Activated naive CD8-positive, alpha-beta T cell treated with anti-CD3 and anti-CD28 coated beads, Interleukin-2, amount 50 U/mL, for 16 hours (primary cell): ENCODE data around the gene SVOPL.

Experiments used
- DNase-seq: peaks from one replicate; pipeline ENCODE4 v3.0.0-alpha.2; 2020; ENCODE audit warnings: low read depth, low spot score

The SVOPL gene

GRCh38 chr7:138607216-138608126, 93.7 kb downstream of the SVOPL start:
- no peak for DNase-seq

GRCh38 chr7:138606236-138606635, 94.9 kb downstream of the SVOPL start:
- DNase-seq = no peak

GRCh38 chr7:138603549-138604318, 97.4 kb downstream of the SVOPL start:
- no peak for DNase-seq

- DNase-seq = no peak
Observed at GRCh38 chr7:138602451-138602850, 98.7 kb downstream of the SVOPL start.

GRCh38 chr7:138595454-138595853, 105.7 kb downstream of the SVOPL start:
- DNase-seq = no peak

- no peak for DNase-seq
Observed at GRCh38 chr7:138590154-138590553, 111.0 kb downstream of the SVOPL start.

- no peak for DNase-seq
Observed at GRCh38 chr7:138588986-138589385, 112.2 kb downstream of the SVOPL start.

- DNase-seq = no peak
Observed at GRCh38 chr7:138587485-138587884, 113.7 kb downstream of the SVOPL start.

GRCh38 chr7:138585283-138585993, 115.7 kb downstream of the SVOPL start:
- no peak for DNase-seq

GRCh38 chr7:138584696-138585095, 116.5 kb downstream of the SVOPL start:
- DNase-seq = no peak

GRCh38 chr7:138584283-138584682, 116.9 kb downstream of the SVOPL start:
- no peak for DNase-seq

- DNase-seq = no peak
Observed at GRCh38 chr7:138581065-138581464, 120.1 kb downstream of the SVOPL start.

- no peak for DNase-seq
Observed at GRCh38 chr7:138579671-138580070, 121.5 kb downstream of the SVOPL start.

GRCh38 chr7:138579136-138579535, 122.0 kb downstream of the SVOPL start:
- DNase-seq = no peak

- DNase-seq = no peak
Observed at GRCh38 chr7:138575897-138576428, 125.2 kb downstream of the SVOPL start.

GRCh38 chr7:138573741-138574140, 127.4 kb downstream of the SVOPL start:
- no peak for DNase-seq

- DNase-seq = no peak
Observed at GRCh38 chr7:138570715-138571114, 130.4 kb downstream of the SVOPL start.

GRCh38 chr7:138569418-138569817, 131.7 kb downstream of the SVOPL start:
- DNase-seq = no peak

- no peak for DNase-seq
Observed at GRCh38 chr7:138568655-138569054, 132.5 kb downstream of the SVOPL start.

- DNase-seq = no peak
Observed at GRCh38 chr7:138565451-138566114, 135.6 kb downstream of the SVOPL start.

GRCh38 chr7:138565071-138565450, 136.1 kb downstream of the SVOPL start:
- DNase-seq = no peak
